CD4-positive, CD25-positive, alpha-beta regulatory T cell (primary cell): Measurements from ENCODE around the gene TRIM41. TPM values are rescaled to one million over a fixed set of nuclear protein-coding genes. Genes with fewer than 3 reads are reported as not detected.

Experiments
- ATAC-seq, 2 donors: fragments of 150-1000 bp; cut with Tn5 transposase; one replicate each; pipeline ENCODE4 v1.10.0; 2021; ENCODE audit warnings: low read depth in 2 of 2, moderate number of reproducible peaks in 2 of 2, moderate library complexity in 1 of 2
- DNase-seq, 3 donors: peaks; one replicate each; pipeline versions ENCODE4 v3.0.0 to v3.0.0-alpha.2; 2012 to 2022; ENCODE audit warnings: mixed read lengths in 1 of 3
- H3K27ac ChIP-seq: one replicate; pipeline ENCODE4 v1.7.0; 2013; ENCODE audit warnings: mild to moderate bottlenecking, low read length; ENCODE audit not compliant: insufficient read depth, poor library complexity, severe bottlenecking
- H3K27me3 ChIP-seq: one replicate; pipeline ENCODE4 v1.7.0; 2013; ENCODE audit warnings: low read length; ENCODE audit not compliant: control insufficient read depth, insufficient read depth
- H3K36me3 ChIP-seq: one replicate; pipeline ENCODE4 v1.7.0; 2013; ENCODE audit warnings: mild to moderate bottlenecking, low read length, moderate library complexity; ENCODE audit not compliant: control insufficient read depth, insufficient read depth
- H3K4me1 ChIP-seq: 2 replicates; pipeline ENCODE4 v1.7.0; 2013; ENCODE audit warnings: mild to moderate bottlenecking, low read length; ENCODE audit not compliant: insufficient read depth, control insufficient read depth, poor library complexity, severe bottlenecking
- H3K4me3 ChIP-seq: one replicate; pipeline ENCODE4 v1.7.0; 2013; ENCODE audit warnings: low read depth, mild to moderate bottlenecking, low read length, moderate library complexity
- H3K9me3 ChIP-seq, 2 experiments: 1 replicate in 1 of 2; 2 replicates in 1 of 2; pipeline ENCODE4 v1.7.0; 2013; ENCODE audit warnings: low read length in 2 of 2, mild to moderate bottlenecking in 1 of 2, moderate library complexity in 1 of 2; ENCODE audit not compliant: control insufficient read depth in 2 of 2
- H3K27ac Mint-ChIP-seq, 3 donors: one replicate each; pipeline ENCODE4 v1.8.0; 2020 to 2022; ENCODE audit warnings: mild to moderate bottlenecking in 3 of 3, mixed read lengths in 3 of 3, moderate library complexity in 2 of 3
- H3K27me3 Mint-ChIP-seq: one replicate; pipeline ENCODE4 v1.8.0; 2022; ENCODE audit warnings: mild to moderate bottlenecking, mixed read lengths
- H3K36me3 Mint-ChIP-seq: one replicate; pipeline ENCODE4 v1.8.0; 2020; ENCODE audit warnings: mixed read lengths
- H3K4me1 Mint-ChIP-seq, 4 donors: one replicate each; pipeline ENCODE4 v1.8.0; 2020 to 2022; ENCODE audit warnings: mixed read lengths in 4 of 4, mild to moderate bottlenecking in 1 of 4
- H3K4me3 Mint-ChIP-seq, 4 donors: one replicate each; pipeline ENCODE4 v1.8.0; 2020 to 2022; ENCODE audit warnings: mild to moderate bottlenecking in 4 of 4, mixed read lengths in 4 of 4, moderate library complexity in 3 of 4
- H3K9me3 Mint-ChIP-seq, 7 donors: one replicate each; pipeline ENCODE4 v1.8.0; 2020 to 2022; ENCODE audit warnings: mixed read lengths in 7 of 7, mild to moderate bottlenecking in 3 of 7, moderate library complexity in 2 of 7
- polyA plus RNA-seq, 4 donors: library from polyadenylated mRNA; unstranded; fragments of 300-500 nt; fragmentation: Illumina TruSeq; gene quantifications; one replicate each; pipeline ENCODE4 v1.2.3, GENCODE V29; 2021
- total RNA-seq: library from RNA; stranded (reverse); gene quantifications from one replicate; pipeline ENCODE4 v1.2.3, GENCODE V29; 2022

Gene TRIM41
- total and polyA plus RNA-seq, 5 donors from 2014 or later: 0.67 to 40.8 (median 1.0) TPM

DNA sequence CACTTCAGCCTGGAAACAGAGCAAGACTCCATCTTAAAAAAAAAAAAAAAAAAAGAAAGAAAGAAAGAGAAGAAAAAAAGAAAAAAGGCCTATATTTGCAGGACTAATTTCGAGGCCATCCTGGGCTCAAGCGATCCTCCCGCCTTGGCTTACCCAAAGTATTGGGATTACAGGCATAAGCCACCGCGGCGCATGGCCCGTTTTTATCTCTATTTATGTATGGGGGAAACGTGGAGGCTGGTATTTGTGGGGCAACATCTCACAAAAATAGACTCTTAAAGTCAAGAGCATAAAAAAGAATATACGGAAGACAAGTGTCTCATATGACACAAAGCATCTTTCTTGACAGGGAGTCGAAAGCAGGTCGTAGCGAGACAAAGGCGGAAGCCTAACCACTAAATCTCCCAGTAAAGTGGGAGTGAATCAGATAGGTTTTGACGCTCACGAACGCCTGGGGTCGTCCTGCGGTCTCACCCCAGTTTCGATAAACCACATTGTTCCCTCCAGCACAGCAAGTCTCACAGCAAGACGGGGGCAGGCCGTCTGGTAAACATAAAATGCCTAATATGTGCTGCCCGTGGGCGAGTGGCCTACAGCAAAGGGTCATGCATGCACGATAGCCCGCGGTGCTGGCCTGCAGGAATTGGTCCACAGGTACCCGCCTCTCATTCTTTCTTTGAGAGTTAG is 1.8 kb upstream of the TRIM41 start:
- peaks cover 27 to 73% (median 47%) of the 10 kb centered on the region in 4 donors for H3K4me1 Mint-ChIP-seq
- peaks cover 39% of the 10 kb centered on the region for H3K4me1 ChIP-seq
- peak overlapping the region; percentile 98 for H3K27ac ChIP-seq
- peak overlapping the region; percentile 99 to 100 (median 100) for H3K27ac Mint-ChIP-seq
- peaks cover 35% of the 10 kb centered on the region for H3K27me3 Mint-ChIP-seq
- H3K9me3 Mint-ChIP-seq: peaks cover 0 to 16% (median 2%) of the 10 kb centered on the region in 7 donors
- peak; percentile 46 to 64 (median 50) for DNase-seq
- H3K9me3 ChIP-seq: no peaks in the 10 kb centered on the region
- peak overlapping the region; percentile 97 to 99 (median 98) for H3K4me3 Mint-ChIP-seq
- H3K36me3 Mint-ChIP-seq: peaks cover 9% of the 10 kb centered on the region
- ATAC-seq: no peak
- H3K4me3 ChIP-seq: peak overlapping the region; percentile 87
- H3K36me3 ChIP-seq: no peaks in the 10 kb centered on the region
- no peaks in the 10 kb centered on the region for H3K27me3 ChIP-seq

DNA sequence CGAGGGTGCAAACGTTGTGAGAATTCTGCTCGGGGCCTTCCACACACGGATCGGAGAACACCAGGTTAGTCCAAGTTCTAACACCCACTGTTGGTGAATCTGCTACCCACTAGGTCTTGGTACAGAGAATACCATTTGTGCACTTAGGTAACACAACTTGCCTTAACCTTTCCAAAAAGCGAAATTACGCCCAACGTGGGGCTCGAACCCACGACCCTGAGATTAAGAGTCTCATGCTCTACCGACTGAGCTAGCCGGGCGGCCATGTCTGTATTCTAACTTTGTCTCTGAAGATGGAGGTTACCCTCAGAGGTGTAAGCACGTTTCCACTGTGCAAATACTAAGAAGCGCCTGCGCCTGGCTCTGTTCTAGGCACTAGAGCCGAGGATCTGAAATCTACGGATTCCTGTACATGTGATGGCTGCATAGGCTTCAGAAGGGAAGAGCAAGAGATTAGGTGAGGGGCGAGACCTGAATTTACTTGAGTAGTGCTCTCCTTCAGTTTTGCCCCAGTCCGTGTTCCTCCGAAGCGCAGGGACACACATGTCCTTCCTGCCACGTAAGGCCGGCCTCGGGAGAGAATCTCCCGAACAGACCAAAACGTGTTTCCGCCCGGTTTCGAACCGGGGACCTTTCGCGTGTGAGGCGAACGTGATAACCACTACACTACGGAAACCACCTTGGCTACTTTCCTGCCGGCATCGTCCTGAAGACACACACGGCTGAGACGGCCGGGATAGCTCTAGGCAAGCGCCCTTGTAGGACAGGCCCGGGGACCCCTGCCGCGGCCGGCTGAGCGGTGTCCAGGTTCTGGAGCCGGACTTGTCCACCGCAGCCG is 1.1 kb upstream of the TRIM41 start:
- DNase-seq (peak; percentile 91 to 94 (median 91)), ATAC-seq (peak; percentile 15)
- Histone ChIP-seq H3K4me3 (peak overlapping the region; percentile 87), H3K36me3 (no peaks in the 10 kb centered on the region), H3K4me1 (peaks cover 36% of the 10 kb centered on the region), H3K27ac (peak overlapping the region; percentile 98), H3K27me3 (no peaks in the 10 kb centered on the region), H3K9me3 (no peaks in the 10 kb centered on the region)
- Mint-ChIP-seq H3K4me1 (peaks cover 27 to 72% (median 48%) of the 10 kb centered on the region in 4 donors), H3K4me3 (peak overlapping the region; percentile 97 to 99 (median 98)), H3K36me3 (peaks cover 9% of the 10 kb centered on the region), H3K27me3 (peaks cover 35% of the 10 kb centered on the region), H3K27ac (peak overlapping the region; percentile 99 to 100 (median 100)), H3K9me3 (peaks cover 0 to 16% (median 2%) of the 10 kb centered on the region in 7 donors)

DNA sequence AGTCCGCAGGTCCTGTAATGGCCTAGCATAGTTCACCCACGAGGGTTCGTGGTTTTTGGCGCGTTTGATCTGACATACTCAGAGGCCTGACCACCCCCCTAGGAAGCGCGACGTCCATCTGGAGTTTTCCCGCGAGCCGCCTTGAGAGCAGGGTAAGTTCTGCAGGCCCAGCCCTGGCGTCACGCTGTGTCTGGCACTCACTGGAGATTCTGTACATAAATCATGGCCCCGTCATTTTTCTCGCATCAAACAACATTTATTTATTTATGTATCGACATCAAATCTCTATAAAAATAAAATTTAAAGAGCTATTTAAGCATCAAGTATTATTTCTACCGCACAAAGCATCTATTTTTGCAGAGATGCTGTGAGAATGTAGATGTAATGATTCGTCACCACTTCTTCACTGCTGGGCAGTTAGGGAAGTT is 437 bp upstream of the TRIM41 start:
- H3K4me1 ChIP-seq: peaks cover 33% of the 10 kb centered on the region

GRCh38 chr5:181223729-181224389 is 778 bp downstream of the TRIM41 start:
- Histone ChIP-seq H3K36me3 (no peaks in the 10 kb centered on the region), H3K27ac (peak overlapping the region; percentile 98), H3K4me3 (peak overlapping the region; percentile 83), H3K27me3 (no peaks in the 10 kb centered on the region), H3K4me1 (peaks cover 29% of the 10 kb centered on the region), H3K9me3 (no peaks in the 10 kb centered on the region)
- Mint-ChIP-seq H3K36me3 (peaks cover 5% of the 10 kb centered on the region), H3K9me3 (peaks cover 0 to 10% (median 2%) of the 10 kb centered on the region in 7 donors), H3K4me3 (peak overlapping the region; percentile 97 to 99 (median 98)), H3K27ac (peak overlapping the region; percentile 99 to 100 (median 100)), H3K27me3 (peaks cover 24% of the 10 kb centered on the region), H3K4me1 (peaks cover 21 to 60% (median 41%) of the 10 kb centered on the region in 4 donors)
- ATAC-seq: peak; percentile 0 to 1
- DNase-seq: no peak

More for the DNA sequence above, 437 bp upstream of the TRIM41 start:
- Histone ChIP-seq H3K27ac (peak overlapping the region; percentile 98), H3K36me3 (no peaks in the 10 kb centered on the region), H3K4me3 (peak overlapping the region; percentile 87), H3K27me3 (no peaks in the 10 kb centered on the region), H3K9me3 (no peaks in the 10 kb centered on the region)
- H3K27me3 Mint-ChIP-seq: peaks cover 35% of the 10 kb centered on the region
- DNase-seq: no peak
- H3K4me3 Mint-ChIP-seq: peak overlapping the region; percentile 97 to 99 (median 98)
- H3K9me3 Mint-ChIP-seq: peaks cover 0 to 16% (median 2%) of the 10 kb centered on the region in 7 donors
- peak overlapping the region; percentile 99 to 100 (median 100) for H3K27ac Mint-ChIP-seq
- no peak for ATAC-seq
- H3K36me3 Mint-ChIP-seq: peaks cover 9% of the 10 kb centered on the region
- H3K4me1 Mint-ChIP-seq: peaks cover 27 to 69% (median 48%) of the 10 kb centered on the region in 4 donors

- peaks cover 26 to 66% (median 47%) of the 10 kb centered on the region in 4 donors for H3K4me1 Mint-ChIP-seq
These were observed 1.5 kb downstream of the TRIM41 start for GRCh38 chr5:181224390-181225229.

DNA sequence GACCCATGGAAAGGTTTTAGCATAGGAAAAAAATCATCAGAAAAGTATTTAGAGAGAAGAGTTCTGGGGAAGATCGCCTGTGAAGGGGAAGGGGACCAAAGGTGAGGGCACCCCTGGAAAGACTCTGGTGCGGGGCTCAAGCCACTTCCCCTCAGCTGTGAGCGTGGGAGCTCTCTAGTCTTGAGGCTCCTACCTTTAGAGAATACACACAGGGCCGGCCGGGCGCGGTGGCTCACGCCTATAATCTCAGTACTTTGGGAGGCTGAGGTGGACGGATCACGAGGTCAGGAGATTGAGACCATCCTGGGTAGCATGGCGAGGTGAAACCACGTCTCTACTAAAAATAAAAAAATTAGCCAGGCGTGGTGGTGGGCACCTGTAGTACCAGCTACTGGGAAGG is 6.9 kb downstream of the TRIM41 start:
- Mint-ChIP-seq H3K27me3 (no peaks in the 10 kb centered on the region), H3K36me3 (peaks cover 26% of the 10 kb centered on the region), H3K9me3 (peaks cover 0 to 2% (median 0%) of the 10 kb centered on the region in 7 donors), H3K27ac (peak overlapping the region; percentile 11 to 88 (median 48)), H3K4me1 (peaks cover 8 to 35% (median 24%) of the 10 kb centered on the region in 4 donors), H3K4me3 (no peak overlapping the region)
- DNase-seq (no peak), ATAC-seq (no peak)
- no peaks in the 10 kb centered on the region for H3K9me3 ChIP-seq
- H3K27me3 ChIP-seq: no peaks in the 10 kb centered on the region
- H3K36me3 ChIP-seq: peaks cover 32% of the 10 kb centered on the region
- no peak overlapping the region for H3K4me3 ChIP-seq
- peaks cover 14% of the 10 kb centered on the region for H3K4me1 ChIP-seq
- no peak overlapping the region for H3K27ac ChIP-seq

More at GRCh38 chr5:181224390-181225229, 1.5 kb downstream of the TRIM41 start:
- no peaks in the 10 kb centered on the region for H3K9me3 ChIP-seq
- peaks cover 29% of the 10 kb centered on the region for H3K4me1 ChIP-seq
- peak overlapping the region; percentile 98 for H3K27ac ChIP-seq
- peak overlapping the region; percentile 98 to 100 (median 99) for H3K27ac Mint-ChIP-seq
- peaks cover 10% of the 10 kb centered on the region for H3K36me3 Mint-ChIP-seq
- peak overlapping the region; percentile 83 for H3K4me3 ChIP-seq
- peak overlapping the region; percentile 97 to 99 (median 98) for H3K4me3 Mint-ChIP-seq
- no peaks in the 10 kb centered on the region for H3K36me3 ChIP-seq
- DNase-seq: peak; percentile 34 to 46 (median 45)
- H3K9me3 Mint-ChIP-seq: peaks cover 0 to 10% (median 2%) of the 10 kb centered on the region in 7 donors
- no peak for ATAC-seq
- peaks cover 24% of the 10 kb centered on the region for H3K27me3 Mint-ChIP-seq
- no peaks in the 10 kb centered on the region for H3K27me3 ChIP-seq
